Measurements from ENCODE around the gene GATAD2A.
A peak's percentile ranks its signal among the peaks of the same experiment; 100 is the strongest.

The GATAD2A gene

GRCh38 chr19:19537075-19538048 lies 131.9 kb downstream of the GATAD2A start:
- TF ChIP-seq POLR2A (IDR thresholded peaks at IDR 0.05; ENCODE audit: low read depth, low read length), result no peak
- DNase-seq (ENCODE audit: insufficient read length, low spot score) (no peak), FAIRE-seq (no peak)

DNA sequence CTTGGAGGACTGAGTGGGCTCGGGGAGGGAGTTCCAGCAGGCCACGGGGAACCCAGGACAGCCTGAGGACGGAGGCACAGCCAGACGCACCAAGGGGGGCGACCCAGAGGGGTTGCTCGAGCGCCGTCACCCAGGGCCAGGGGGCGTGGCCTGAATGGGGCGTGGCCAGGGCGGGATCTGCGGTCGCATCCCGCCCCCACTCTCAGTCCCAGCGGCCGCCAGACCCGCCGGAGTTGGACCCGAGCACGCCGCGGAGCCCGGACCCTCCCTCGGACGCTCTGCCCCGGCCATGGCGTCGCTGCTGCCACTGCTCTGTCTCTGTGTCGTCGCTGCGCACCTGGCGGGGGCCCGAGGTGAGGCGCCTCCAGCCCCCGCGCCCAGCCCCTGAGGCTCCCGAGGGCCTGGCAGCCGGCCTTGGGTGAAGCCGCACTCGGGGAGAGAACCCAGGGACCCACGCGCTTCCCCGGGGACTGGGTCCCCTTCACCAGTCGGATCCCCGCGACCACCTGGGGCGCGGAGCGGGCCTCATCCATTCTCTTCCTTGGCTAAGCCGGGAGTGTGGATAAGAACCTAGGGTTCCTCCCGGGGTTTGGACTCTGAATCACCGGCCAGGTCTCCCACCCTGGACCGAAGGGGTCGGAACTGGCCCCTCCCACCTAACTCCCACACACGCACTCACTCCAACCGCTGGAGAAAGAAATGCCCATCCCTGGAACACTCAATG lies 132.7 kb downstream of the GATAD2A start, which contains the start of gene CILP2:
Gene CILP2 (plus strand): TSS at position 205 of the 724 bp plus-strand sequence. CDS start 85 bp downstream, at position 290.
- no peak for DNase-seq (ENCODE audit: insufficient read length, low spot score)
- 0 out of 2 replicates have a peak, but pooled peaks have one; percentile 15 for TF ChIP-seq POLR2A (IDR thresholded peaks at IDR 0.05; ENCODE audit: low read depth, low read length)
- FAIRE-seq, result no peak

DNA sequence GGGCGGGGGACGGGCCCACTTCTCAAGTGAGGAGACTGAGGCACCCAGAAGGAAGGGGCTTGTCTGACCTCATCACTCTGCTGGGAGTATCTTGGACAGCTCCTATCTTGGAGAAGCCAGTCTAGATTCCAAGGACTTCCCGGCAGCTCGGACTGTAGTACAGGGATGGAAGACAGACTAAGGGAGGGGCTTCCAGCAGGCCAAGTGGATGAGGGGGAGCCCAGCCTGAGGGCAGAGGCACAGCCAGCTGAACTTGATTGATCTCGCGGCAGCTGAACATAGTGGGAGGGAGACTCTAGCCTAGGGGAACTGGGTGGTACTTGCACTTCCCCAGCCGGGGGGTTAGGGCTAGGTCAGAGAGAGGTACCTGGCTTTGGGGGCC lies 133.3 kb downstream of the GATAD2A start:
- DNase-seq (ENCODE audit: insufficient read length, low spot score), result no peak
- FAIRE-seq, result no peak
- no peak for TF ChIP-seq POLR2A (IDR thresholded peaks at IDR 0.05; ENCODE audit: low read depth, low read length)

DNA sequence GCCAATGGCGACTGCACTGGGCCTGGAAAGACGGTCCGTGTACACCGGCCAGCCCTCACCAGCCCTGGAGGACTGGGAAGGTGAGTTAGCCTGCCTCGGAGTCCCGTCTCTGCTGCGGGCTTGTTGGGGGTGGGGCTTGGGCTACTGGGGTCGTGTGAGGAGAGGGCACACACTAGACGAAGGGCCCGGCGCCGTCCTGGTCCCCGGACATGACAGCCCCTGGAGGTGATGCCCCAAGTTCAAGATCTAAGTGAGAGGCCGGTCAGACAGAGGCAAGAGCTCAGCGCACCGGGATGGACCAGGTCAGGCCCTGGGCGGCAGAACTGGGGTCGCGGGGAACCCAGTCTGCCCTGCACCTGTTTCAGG lies 134.2 kb downstream of the GATAD2A start:
- FAIRE-seq (no peak), DNase-seq (ENCODE audit: insufficient read length, low spot score) (no peak)
- TF ChIP-seq POLR2A (IDR thresholded peaks at IDR 0.05; ENCODE audit: low read depth, low read length), result no peak

GRCh38 chr19:19540064-19540714 lies 134.7 kb downstream of the GATAD2A start:
- TF ChIP-seq POLR2A (IDR thresholded peaks at IDR 0.05; ENCODE audit: low read depth, low read length), result no peak
- FAIRE-seq (no peak), DNase-seq (ENCODE audit: insufficient read length, low spot score) (no peak)

DNA sequence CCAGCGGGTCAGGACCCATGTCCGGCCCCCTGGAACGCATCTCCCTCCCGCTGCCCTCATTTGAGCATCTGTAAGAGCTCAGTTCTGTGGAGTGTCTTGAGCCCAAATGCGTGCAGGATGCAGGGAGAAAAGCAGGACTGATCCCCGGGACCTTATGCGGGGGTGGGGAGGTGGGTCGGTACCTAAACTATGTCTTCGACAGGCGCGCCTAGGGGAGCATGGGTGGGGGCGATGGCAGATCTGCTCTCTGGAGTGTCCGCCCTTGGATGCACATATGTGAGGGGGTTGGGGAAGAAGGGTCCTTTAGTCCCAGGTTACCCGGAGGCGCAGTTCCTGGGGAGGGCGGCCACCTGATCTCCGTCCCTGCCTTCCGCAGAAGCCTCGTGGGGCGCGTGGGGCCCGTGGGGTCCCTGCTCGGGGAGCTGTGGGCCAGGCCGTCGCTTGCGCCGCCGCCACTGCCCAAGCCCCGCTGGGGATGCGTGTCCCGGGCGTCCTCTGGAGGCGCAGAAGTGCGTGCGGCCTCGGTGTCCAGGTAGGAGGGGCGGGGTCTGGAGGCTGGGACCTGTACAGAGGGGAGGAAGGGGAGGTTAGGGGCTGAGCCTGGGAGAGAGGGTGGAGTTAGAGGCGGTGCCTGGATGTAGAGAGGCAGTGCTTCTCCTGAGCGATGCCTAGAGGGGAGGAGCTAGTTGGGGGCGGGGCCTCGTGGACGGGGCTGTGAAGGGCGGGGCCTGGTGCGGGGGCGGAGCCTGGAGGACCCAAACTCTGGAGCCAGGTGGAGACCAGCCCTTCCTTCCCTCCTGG lies 135.4 kb downstream of the GATAD2A start:
- FAIRE-seq, result no peak
- peak; percentile 80 for DNase-seq (ENCODE audit: insufficient read length, low spot score)
- TF ChIP-seq POLR2A (IDR thresholded peaks at IDR 0.05; ENCODE audit: low read depth, low read length), result no peak

DNA sequence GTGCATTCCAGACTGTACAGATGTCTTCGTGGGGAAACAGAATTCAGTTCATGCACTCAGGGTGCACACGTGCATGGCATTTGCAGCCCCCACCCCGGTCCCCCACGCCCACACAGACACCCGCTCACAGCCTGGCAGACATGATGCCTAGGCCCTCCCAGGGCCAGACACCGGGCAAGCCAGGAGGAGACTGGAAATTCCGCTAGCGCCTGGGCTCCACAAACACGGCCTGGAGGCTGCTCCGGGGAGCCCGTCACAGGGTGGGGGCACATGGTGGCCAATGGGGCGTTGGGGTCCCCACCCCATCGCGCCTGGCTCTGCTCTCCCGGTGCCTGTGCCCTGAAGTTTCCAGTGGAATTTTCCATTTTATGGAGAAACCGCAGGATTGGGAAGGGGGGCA lies 136.1 kb downstream of the GATAD2A start:
- no peak for FAIRE-seq

GRCh38 chr19:19542507-19542906 lies 137.0 kb downstream of the GATAD2A start:
- TF ChIP-seq POLR2A (IDR thresholded peaks at IDR 0.05; ENCODE audit: low read depth, low read length), result no peak
- no peak for FAIRE-seq
- no peak for DNase-seq (ENCODE audit: insufficient read length, low spot score)

More for the DNA sequence above, 136.1 kb downstream of the GATAD2A start:
- no peak for TF ChIP-seq POLR2A (IDR thresholded peaks at IDR 0.05; ENCODE audit: low read depth, low read length)
- no peak for DNase-seq (ENCODE audit: insufficient read length, low spot score)

GRCh38 chr19:19543101-19543500 lies 137.6 kb downstream of the GATAD2A start:
- no peak for FAIRE-seq
- no peak for TF ChIP-seq POLR2A (IDR thresholded peaks at IDR 0.05; ENCODE audit: low read depth, low read length)
- no peak for DNase-seq (ENCODE audit: insufficient read length, low spot score)

DNA sequence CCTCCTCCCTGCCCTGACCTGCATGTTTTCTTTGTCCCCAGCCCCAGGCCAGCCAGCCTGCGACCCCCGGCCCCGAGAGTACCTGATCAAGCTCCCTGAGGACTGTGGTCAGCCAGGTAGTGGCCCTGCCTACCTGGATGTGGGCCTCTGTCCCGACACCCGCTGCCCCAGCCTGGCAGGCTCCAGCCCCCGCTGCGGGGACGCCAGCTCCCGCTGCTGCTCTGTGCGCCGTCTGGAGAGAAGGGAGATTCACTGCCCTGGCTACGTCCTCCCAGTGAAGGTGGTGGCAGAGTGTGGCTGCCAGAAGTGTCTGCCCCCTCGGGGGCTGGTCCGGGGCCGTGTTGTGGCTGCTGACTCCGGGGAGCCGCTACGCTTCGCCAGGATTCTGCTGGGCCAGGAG lies 138.2 kb downstream of the GATAD2A start:
- no peak for FAIRE-seq

DNA sequence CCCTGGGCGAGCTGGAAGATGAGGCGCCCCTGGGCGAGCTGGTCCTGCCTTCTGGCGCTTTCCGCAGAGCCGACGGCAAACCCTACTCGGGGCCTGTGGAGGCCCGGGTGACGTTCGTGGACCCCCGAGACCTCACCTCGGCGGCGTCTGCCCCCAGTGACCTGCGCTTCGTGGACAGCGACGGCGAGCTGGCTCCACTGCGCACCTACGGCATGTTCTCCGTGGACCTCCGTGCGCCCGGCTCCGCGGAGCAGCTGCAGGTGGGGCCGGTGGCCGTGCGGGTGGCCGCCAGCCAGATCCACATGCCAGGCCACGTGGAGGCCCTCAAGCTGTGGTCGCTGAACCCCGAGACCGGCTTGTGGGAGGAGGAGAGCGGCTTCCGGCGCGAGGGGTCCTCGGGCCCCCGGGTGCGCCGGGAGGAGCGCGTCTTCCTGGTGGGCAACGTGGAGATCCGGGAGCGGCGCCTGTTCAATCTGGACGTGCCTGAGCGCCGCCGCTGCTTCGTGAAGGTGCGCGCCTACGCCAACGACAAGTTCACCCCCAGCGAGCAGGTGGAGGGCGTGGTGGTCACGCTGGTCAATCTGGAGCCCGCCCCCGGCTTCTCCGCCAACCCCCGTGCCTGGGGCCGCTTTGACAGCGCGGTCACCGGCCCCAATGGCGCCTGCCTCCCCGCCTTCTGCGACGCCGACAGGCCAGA lies 138.9 kb downstream of the GATAD2A start:
- DNase-seq (ENCODE audit: insufficient read length, low spot score) (no peak), FAIRE-seq (no peak)

More for the DNA sequence above, 138.2 kb downstream of the GATAD2A start:
- no peak for TF ChIP-seq POLR2A (IDR thresholded peaks at IDR 0.05; ENCODE audit: low read depth, low read length)
- DNase-seq (ENCODE audit: insufficient read length, low spot score), result no peak

GRCh38 chr19:19544954-19545591 lies 139.6 kb downstream of the GATAD2A start:
- DNase-seq (ENCODE audit: insufficient read length, low spot score), result no peak
- no peak for FAIRE-seq
- no peak for TF ChIP-seq POLR2A (IDR thresholded peaks at IDR 0.05; ENCODE audit: low read depth, low read length)

More for the DNA sequence above, 138.9 kb downstream of the GATAD2A start:
- no peak for TF ChIP-seq POLR2A (IDR thresholded peaks at IDR 0.05; ENCODE audit: low read depth, low read length)
